Activated CD4-positive, CD25-positive, alpha-beta regulatory T cell treated with anti-CD3 and anti-CD28 coated beads, Interleukin-2, amount 50 U/mL, for 24 hours (primary cell): Measurements from ENCODE around the gene AGXT.

Source experiments
- ATAC-seq, 2 donors: fragments of 150-1000 bp; cut with Tn5 transposase; one replicate each; pipeline ENCODE4 v1.10.0; 2021; ENCODE audit warnings: mild to moderate bottlenecking in 1 of 2, moderate library complexity in 1 of 2

AGXT gene

DNA sequence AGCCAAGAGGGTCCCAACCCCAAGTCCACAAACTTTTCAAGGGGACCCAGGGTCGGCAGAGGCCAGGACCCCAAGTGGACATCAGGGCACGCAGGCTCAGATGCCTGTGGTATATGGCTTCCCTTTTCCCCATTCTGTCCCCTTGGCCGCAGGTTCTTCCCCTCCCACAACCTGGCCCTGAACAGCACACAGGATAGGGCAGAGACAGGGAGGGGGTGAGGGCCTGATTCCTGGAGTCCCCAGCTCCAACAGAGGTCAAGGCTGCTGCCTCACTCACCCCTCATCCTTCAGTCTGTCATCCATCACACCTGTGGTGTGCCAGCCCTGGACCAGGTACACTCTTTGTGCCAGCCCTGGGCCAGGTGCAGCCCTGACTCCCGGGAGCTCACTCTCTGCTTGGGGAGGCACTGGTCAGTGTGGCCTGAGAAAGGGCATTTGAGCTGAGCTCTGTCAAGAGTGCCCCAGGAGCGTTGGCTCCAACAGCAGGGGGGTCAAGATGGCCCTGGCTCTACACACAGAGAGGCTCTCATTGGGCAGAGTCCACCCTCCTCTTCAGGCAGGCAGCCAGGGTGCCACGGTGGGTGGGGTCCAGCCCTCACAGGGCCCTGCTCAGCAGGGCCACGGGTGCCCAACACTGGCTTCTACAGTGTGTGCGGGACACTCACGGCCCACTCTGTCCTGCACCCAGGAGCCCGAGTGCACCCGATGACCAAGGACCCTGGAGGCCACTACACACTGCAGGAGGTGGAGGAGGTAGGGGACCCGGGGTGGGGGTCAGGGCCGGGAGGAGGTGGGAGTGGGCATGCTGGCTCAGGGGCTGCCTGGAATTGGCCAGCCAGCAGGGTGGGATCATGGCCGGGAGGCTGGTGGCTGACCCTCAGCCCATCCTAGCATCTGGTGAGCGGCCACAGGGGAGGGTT, 1.6 kb downstream of the AGXT start:
- no peak for ATAC-seq

DNA sequence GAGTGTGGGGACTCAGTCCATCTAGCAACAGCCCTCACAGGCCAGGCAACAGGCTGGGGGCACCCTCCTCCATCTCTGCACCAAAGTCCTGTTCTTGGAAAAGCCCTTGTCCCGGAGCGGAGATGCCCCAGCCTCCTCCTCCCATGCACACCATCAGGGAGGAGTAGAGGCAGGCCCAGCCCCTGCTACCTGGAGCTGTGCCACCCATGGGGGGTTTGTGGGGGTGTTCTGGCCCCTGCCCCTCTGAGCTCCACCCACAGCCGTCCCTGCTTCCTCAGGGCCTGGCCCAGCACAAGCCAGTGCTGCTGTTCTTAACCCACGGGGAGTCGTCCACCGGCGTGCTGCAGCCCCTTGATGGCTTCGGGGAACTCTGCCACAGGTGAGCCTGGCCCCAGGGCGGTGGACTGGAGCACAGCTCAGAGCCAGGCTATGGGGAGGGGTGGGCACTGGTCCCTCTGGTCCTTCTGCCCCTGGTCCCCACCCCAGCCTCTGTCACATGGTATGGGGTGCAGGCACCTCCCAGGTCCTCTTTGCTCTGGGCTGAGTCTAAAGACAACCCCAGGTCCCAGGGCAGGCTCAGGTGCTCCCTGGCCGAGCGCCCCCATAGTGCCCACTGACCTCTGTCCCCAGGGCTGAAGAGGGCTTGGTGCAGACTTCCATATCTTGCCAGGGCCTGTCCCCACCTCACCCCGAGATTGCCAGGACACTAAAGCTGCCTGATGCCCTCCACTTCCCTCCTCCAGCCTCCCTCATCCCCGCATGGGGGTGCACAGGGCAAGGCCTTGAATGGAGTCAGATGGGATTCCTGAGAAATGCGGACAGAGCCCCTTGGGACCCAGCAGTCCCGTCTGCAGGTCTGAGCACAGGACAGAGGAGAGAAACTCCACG, 2.7 kb downstream of the AGXT start:
- no peak for ATAC-seq

DNA sequence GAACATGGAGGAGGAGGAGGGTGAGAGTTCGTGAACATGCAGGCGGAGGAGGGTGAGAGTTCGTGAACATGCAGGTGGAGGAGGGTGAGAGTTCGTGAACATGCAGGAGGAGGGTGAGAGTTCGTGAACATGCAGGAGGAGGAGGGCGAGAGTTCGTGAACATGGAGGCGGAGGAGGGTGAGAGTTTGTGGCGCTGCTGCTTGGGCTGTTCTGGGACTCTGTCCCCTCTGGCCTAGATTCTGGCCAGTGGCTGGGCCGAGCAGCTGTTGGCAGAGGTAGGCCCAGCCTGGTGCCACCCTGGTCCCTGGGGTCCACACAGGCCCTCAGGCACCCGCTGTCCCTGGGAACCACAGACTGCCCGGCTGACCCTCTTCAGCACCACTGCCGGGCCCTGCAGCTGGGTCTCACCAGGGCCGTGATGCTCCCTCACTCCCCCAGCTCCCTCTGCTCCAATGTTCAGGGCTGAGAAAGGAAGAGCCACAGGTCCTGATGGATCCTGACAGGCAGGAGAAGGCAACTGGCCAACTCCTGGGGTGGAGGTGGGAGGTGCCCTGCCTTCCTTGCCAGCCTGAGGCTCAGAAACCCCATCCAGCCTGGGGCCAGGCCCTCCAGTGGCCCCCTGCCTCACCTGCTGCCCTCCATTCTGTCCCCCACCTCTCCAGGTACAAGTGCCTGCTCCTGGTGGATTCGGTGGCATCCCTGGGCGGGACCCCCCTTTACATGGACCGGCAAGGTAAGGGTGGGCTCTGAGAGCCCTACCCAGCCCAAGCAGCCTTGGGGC, 3.9 kb downstream of the AGXT start:
- no peak for ATAC-seq

GRCh38 chr2:240873098-240873788, 4.6 kb downstream of the AGXT start:
- ATAC-seq: no peak

DNA sequence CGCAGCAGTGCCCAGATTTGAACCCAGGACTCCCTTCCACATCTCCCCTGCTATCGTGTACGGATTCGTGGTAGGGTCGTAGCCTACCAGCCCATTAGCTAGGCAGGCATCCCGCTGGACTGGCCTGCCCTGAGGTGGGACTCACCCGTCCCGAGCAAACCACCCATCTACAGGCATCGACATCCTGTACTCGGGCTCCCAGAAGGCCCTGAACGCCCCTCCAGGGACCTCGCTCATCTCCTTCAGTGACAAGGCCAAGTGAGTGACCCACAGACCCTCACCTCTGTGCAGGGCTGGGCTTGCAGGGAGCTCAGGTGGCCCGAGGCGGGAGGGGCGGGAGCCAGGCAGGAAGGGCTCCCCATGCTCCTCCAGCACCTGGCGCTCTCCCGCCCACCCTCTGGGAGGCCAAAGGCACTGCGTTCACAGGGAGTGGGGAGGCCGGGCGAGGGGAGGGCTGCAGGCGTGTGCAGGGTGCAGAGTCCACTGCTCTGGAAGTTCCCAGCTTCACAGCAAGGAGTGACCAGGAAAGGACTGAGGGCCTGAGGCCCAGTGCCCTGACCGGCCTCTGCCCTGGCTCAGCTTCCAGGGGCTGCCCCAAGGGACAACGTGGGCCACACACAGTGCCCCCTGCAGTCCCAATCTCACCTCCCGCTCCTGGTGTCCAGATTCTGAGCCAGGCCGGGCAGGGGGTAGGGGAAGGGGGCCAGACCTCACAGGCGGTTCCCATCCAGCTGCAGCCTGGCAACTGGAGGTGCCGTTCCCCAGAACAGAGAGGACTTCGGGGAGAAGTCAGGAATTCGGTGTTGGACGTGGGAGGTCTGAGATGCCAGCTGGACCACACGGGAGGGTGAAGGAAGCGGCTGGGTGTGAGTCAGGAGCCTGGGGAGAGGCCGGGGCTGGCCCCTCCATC, 5.4 kb downstream of the AGXT start:
- ATAC-seq: no peak

DNA sequence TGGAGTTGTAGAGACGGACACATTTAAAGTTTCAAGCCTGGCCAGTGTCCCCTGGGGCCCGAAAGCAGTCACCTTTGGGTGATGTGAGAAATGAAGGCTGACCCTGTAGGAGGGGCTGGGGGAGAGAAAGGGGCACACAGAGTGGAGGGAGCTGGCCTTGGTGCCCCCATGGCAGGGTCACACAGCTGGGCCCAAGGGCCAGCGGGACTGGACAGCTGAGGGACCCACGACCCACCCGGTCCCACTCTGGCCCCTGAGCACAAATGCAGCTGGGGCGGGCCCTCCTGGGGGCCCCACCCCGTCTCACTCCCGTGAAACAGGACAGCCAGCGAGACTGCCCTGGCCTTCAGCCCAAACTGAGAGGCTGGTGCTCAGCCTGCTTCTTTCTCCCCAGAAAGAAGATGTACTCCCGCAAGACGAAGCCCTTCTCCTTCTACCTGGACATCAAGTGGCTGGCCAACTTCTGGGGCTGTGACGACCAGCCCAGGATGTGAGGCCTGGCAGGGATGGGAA, 6.1 kb downstream of the AGXT start:
- no peak for ATAC-seq

GRCh38 chr2:240875228-240876034, 6.8 kb downstream of the AGXT start:
- ATAC-seq: no peak

- no peak for ATAC-seq
Observed at GRCh38 chr2:240876035-240876474, 7.4 kb downstream of the AGXT start.

DNA sequence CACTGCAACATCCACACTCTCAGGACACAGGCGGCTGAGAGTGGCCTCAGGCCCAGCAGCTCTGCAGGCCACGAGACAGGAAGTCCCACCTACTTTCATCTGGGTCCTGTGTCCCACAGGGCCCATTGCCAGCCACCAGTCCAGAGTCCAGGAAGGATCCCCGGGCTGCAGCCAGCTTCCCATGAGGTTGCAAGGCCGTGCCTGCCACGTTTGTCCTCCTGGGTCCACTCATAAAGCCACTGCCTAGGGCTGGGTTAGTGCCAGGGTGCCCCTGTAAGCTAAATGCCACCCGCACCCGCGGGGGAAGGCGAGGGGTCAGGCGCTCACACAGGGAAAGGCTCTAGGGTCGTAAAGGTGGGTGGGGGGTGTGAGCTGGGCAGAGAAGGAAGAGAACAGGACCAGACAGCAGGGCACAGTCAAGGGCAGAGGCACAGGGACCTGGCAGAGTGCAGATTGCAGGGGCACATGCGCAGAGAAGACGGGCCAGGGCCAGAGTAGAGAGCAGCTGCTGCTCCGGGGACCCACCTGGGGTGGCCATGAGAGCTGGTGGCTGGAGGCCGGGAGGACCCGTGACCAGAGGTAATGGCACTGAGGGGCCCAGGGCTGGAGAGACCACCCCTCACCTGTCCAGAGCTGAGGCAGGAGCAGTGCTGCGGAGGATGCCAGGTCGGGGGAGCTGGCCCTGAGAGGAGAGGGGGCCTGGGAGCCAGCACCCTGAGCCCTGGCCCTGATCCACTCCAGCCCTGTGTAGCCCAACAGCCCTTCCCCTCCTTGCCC, 8.0 kb downstream of the AGXT start:
- ATAC-seq: no peak

DNA sequence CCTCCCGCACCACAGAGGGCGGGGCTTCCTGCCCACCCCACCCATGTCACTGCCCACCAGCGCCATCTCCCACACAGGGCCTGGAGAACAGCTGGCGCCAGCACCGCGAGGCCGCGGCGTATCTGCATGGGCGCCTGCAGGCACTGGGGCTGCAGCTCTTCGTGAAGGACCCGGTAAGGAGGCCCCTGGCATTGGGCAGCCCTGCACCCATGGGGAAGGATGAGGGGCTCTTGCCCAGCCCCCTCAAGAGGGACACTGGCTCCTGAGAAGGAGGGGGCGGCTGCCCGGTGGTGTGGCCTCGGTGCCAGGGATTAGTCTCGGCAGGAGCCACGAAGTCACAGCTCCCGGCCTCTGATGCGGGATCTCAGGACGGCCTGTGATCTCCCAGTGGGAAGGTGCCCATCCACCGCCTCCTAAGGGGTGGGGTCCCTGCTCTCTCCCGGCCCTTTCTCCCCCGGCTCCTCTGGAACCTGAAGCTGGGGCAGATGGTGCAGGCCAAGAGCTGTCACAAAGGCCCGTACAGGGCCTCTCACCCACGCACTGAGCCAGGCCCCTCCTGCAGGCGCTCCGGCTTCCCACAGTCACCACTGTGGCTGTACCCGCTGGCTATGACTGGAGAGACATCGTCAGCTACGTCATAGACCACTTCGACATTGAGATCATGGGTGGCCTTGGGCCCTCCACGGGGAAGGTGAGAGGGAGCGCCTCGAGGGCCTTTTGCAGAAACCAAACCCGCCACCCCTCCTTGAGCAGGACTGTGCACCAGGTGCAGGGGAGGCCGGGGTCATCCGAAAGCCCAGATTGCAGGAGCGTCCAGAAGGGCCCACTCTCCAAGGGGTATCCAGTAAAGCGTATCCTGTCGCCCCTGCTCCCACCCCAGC, 9.1 kb downstream of the AGXT start:
- ATAC-seq: no peak

GRCh38 chr2:240878341-240878936, 9.8 kb downstream of the AGXT start:
- no peak for ATAC-seq

- no peak for ATAC-seq
Observed at GRCh38 chr2:240879105-240879504, 10.5 kb downstream of the AGXT start.

- ATAC-seq: peak in 1 of 2 donors; percentile 28
Observed at GRCh38 chr2:240881913-240882312, 13.3 kb downstream of the AGXT start.

GRCh38 chr2:240884221-240884620, 15.6 kb downstream of the AGXT start:
- no peak for ATAC-seq

DNA sequence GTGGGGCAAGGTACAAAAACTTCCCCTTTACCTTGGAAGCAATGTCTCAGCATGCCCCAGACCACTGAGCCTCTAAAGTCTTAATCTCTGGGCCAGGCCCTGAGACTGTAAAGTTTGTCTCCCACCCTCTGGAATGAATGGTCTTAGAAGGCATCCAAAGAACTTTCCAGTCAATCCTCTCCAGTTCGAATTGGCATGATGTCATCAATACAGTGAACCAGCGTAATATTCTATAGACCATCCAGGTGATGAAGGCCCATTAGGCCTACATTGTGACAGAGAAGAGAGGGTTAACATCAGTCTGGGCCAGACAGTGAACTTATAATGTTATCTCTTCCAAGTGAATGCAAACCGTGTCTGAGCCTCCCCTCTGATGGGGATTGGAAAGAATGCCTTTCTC, 16.1 kb downstream of the AGXT start:
- no peak for ATAC-seq

DNA sequence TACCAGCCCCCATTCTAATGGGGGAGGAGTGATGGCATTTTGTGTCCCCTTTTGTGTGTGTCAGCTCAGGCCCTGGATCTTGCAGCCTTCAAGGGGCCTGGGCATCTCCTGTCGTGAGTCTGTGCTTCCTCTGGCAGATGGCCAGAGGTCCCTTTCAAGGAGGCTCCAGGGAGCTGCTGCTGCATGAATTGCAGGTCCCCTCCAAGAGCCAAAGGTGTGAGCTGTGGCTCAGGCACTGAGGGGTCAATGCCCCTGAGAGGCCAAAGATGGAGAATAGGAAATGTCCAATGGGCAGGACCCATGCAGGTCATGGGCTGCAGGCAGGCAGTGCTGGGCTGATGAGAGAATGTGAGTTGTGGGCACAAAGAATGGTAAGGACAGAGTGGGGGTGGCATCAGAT, 16.9 kb downstream of the AGXT start:
- ATAC-seq: no peak

DNA sequence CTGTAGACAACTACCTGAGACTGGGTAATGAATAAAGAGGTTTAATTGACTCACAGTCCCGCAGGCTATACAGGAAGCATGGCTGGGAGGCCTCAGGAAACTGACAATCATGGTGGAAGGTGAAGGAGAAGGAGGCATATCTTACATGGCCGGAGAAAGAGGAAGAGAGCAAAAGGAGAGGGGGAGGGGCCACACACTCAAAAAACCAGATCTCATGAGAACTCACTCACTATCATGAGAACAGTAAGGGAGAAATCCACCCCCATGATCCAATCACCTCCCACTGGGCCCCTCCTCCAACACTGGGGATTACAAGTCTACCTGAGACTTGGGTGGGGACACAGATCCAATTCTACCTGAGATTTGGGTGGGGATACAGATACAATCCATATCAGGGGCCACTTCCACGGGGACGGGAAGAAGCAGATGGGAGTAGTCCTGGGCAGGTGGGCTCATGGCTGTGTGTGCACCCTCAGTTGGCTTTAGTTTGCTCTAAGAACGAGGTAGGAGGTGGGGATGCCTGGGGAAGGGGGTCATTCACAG, 17.5 kb downstream of the AGXT start:
- no peak for ATAC-seq
